ENCODE data around the gene CHEK1.
"Not testable (repeated sequence)": the region's sequence is repeated elsewhere in the genome, so short reads cannot be mapped to it uniquely, and the experiment has no call there.

The CHEK1 gene

GRCh38 chr11:125688632-125689031, 63.7 kb downstream of the CHEK1 start:
- Histone ChIP-seq H3K4me3 (no peak overlapping the region), H3K9me3 (0 out of 2 replicates have a peak, but pooled peaks cover 7% of the 10 kb centered on the region)

DNA sequence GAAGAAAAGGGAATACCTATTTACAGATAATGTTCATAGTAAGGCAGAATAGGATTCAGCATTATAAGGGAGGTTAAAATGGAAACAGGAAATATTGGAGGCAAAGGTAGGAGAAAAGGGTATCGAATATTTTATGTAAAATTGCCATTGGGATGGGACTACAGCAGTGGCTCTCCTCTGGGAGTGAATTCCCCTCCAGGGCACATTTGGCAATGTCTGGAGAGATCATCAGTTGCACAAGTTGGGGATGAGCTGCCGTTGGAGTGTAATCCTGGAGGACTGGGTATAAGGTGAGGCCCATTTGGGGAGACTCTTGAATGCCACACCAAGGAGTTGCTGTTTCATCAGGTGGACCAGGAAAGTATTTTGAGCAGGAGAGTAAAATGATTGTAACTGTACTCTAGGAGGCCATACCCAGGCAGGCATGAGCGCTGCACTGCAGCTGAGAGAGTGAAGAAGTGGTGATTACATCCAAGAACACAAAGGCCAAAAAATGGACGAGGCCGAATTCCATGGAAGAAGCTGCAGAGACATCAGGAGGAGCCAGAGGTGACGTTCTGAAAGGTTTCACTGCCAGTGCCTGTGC, 64.4 kb downstream of the CHEK1 start:
- TF ChIP-seq Cebpa-rat (IDR thresholded peaks at IDR 0.05) = no peak
- H3K4me3 ChIP-seq = no peak overlapping the region
- H3K4me2 ChIP-seq = no peak overlapping the region
- no peaks in the 10 kb centered on the region for H3K4me1 ChIP-seq
- H3K27me3 ChIP-seq = no peaks in the 10 kb centered on the region
- peaks cover 1% of the 10 kb centered on the region for H3K36me3 ChIP-seq
- 0 out of 2 replicates have a peak, but pooled peaks cover 7% of the 10 kb centered on the region for H3K9me3 ChIP-seq
- no peaks in the 10 kb centered on the region for H4K20me1 ChIP-seq
- H3K9ac ChIP-seq = no peak overlapping the region
- H3K27ac ChIP-seq = no peak overlapping the region

More at GRCh38 chr11:125688632-125689031, 63.7 kb downstream of the CHEK1 start:
- H3K4me2 ChIP-seq = no peak overlapping the region
- no peaks in the 10 kb centered on the region for H3K27me3 ChIP-seq
- H3K4me1 ChIP-seq = no peaks in the 10 kb centered on the region
- no peak overlapping the region for H3K27ac ChIP-seq
- no peak for TF ChIP-seq Cebpa-rat (IDR thresholded peaks at IDR 0.05)
- H3K36me3 ChIP-seq = peaks cover 8% of the 10 kb centered on the region
- no peaks in the 10 kb centered on the region for H4K20me1 ChIP-seq
- H3K9ac ChIP-seq = no peak overlapping the region

- H3K27me3 ChIP-seq = no peaks in the 10 kb centered on the region
- TF ChIP-seq Cebpa-rat (IDR thresholded peaks at IDR 0.05) = no peak
- H3K4me1 ChIP-seq = no peaks in the 10 kb centered on the region
- no peaks in the 10 kb centered on the region for H4K20me1 ChIP-seq
- no peak overlapping the region for H3K4me3 ChIP-seq
- no peak overlapping the region for H3K4me2 ChIP-seq
- no peak overlapping the region for H3K9ac ChIP-seq
- no peak overlapping the region for H3K27ac ChIP-seq
- H3K36me3 ChIP-seq = no peaks in the 10 kb centered on the region
- H3K9me3 ChIP-seq = 0 out of 2 replicates have a peak, but pooled peaks cover 7% of the 10 kb centered on the region
These were observed 65.0 kb downstream of the CHEK1 start for GRCh38 chr11:125690006-125690405.

- Histone ChIP-seq H3K4me3 (no peak overlapping the region), H3K4me2 (no peak overlapping the region), H3K9ac (no peak overlapping the region), H3K4me1 (no peaks in the 10 kb centered on the region), H4K20me1 (no peaks in the 10 kb centered on the region), H3K27me3 (no peaks in the 10 kb centered on the region), H3K27ac (no peak overlapping the region), H3K36me3 (no peaks in the 10 kb centered on the region), H3K9me3 (no peaks in the 10 kb centered on the region)
- TF ChIP-seq Cebpa-rat (IDR thresholded peaks at IDR 0.05) = no peak
These were observed 67.9 kb downstream of the CHEK1 start for GRCh38 chr11:125692887-125693286.

DNA sequence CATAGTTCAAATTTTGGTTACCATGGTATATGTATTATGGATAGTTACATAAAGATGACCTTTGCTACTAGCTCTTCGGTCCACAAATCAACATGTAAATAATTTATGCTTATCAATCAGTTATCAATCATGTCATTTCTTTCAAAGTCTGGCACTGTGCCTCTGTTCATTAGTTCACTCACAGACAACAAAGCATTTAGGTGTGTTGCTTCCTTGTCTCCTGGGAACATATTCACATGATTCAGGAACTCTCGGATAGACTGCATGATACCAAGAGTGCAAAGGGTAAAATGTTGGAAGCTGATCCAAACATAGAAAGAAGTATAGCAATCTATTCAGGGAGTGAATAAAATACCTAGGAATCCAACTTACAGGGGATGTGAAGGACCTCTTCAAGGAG, 70.0 kb downstream of the CHEK1 start:
- Histone ChIP-seq H3K27ac (no peak overlapping the region), H3K27me3 (no peaks in the 10 kb centered on the region)
- TF ChIP-seq Cebpa-rat (IDR thresholded peaks at IDR 0.05) = no peak

DNA sequence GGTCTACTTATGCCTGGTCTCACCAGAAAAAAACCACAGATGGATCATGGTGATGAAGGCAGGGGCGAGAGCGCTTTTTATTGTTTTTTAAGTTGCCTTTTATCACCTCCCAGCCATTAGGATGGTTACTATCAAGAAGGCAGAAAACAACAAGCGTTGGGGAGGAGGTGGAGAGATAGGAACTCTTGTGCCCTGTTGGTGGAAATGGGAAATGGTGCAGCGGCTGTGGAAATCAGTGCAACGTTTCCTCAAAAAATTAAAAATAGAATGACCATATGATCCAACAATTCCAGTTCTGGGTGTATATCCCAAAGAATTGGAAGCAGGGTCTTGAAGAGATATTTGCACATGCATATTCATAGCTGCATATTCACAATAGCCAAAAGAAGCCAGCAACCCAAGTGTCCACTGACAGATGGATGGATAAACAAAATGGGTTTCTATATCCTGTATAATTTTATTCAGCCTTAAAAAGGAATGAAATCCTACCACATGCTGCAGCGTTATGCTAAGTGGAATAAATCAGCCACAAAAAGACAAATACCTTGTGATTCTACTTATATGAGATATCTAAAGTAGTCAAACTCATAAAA, 76.2 kb downstream of the CHEK1 start:
- Histone ChIP-seq H3K4me3 (no peak overlapping the region), H3K27ac (peak overlapping the region; percentile 87; the same call in 1 of the 2 replicates), H3K4me1 (peaks cover 29% of the 10 kb centered on the region), H3K36me3 (no peaks in the 10 kb centered on the region), H4K20me1 (no peaks in the 10 kb centered on the region), H3K9ac (no peak overlapping the region), H3K4me2 (peak overlapping the region; percentile 84), H3K9me3 (peaks cover 23% of the 10 kb centered on the region), H3K27me3 (no peaks in the 10 kb centered on the region)
- no peak for TF ChIP-seq Cebpa-rat (IDR thresholded peaks at IDR 0.05)

More for the DNA sequence above, 70.0 kb downstream of the CHEK1 start:
- Histone ChIP-seq H3K4me1 (no peaks in the 10 kb centered on the region), H3K9ac (no peak overlapping the region), H3K4me2 (no peak overlapping the region), H3K9me3 (no peaks in the 10 kb centered on the region), H3K4me3 (no peak overlapping the region), H4K20me1 (no peaks in the 10 kb centered on the region), H3K36me3 (no peaks in the 10 kb centered on the region)

DNA sequence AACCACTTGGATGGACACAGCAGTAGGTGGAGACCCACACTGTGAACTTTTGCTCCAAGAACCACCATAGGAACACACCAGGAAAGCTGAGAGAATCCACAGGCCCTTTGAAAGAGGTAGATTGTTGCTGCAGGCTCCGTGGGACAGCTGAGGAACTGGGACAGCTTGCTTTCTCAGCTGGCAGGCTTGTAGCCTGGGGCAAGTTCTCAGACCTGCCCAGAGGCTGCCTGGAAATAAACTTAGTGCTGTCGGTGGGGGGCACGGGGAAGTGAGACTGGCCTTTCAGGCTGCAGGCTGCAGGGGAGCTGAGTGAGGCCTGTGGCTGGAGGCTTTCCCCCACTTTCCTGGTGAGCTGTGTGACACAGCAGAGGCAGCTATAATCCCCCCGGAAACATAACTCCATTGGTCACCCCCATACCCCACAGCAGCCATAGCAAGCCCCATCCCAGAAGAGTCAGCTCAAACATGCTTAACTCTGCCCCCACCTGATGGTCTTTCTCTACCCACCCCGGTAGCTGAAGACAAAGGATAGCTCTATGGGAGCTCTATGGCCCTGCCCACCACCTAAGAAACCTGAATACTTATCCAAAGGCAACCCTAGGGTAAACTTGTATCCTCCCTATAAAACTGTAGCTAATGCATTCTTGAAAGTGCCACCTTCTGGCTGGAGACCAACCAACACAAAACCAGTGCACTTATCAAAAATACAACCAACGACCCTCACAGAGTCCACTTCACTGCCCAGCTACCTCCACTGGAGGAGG, 77.1 kb downstream of the CHEK1 start:
- TF ChIP-seq Cebpa-rat (IDR thresholded peaks at IDR 0.05) = no peak
- Histone ChIP-seq H3K9ac (peak overlapping the region; percentile 56; the same call in 1 of the 2 replicates), H4K20me1 (no peaks in the 10 kb centered on the region), H3K4me1 (peaks cover 29% of the 10 kb centered on the region), H3K4me3 (0 out of 2 replicates have a peak overlapping the region, but pooled peaks have one; percentile 0), H3K9me3 (peaks cover 23% of the 10 kb centered on the region), H3K27me3 (no peaks in the 10 kb centered on the region), H3K4me2 (peak overlapping the region; percentile 84), H3K36me3 (no peaks in the 10 kb centered on the region), H3K27ac (peak overlapping the region; percentile 87)

DNA sequence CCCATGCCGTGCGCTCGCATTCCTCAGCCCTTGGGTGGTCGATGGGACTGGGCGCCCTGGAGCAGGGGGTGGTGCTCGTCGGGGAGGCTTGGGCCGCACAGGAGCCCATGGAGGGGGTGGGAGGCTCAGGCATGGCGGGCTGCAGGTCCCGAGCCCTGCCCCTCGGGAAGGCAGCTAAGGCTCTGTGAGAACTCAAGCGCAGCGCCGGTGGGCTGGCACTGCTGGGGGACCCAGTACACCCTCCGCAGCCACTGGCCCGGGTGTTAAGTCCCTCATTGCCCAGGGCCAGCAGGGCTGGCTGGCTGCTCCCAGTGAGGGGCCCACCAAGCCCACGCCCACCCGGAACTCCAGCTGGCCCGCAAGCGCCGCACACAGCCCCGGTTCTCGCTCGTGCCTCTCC, 79.7 kb downstream of the CHEK1 start:
- H3K27ac ChIP-seq, H3K36me3 ChIP-seq, H4K20me1 ChIP-seq, H3K27me3 ChIP-seq, H3K9ac ChIP-seq, H3K4me3 ChIP-seq, H3K4me2 ChIP-seq: not testable (repeated sequence)
- Histone ChIP-seq H3K9me3 (peaks cover 29% of the 10 kb centered on the region), H3K4me1 (peaks cover 29% of the 10 kb centered on the region)

GRCh38 chr11:125720781-125721180, 95.8 kb downstream of the CHEK1 start:
- Histone ChIP-seq H3K27me3 (no peaks in the 10 kb centered on the region), H3K36me3 (no peaks in the 10 kb centered on the region), H4K20me1 (no peaks in the 10 kb centered on the region), H3K9ac (no peak overlapping the region), H3K27ac (no peak overlapping the region), H3K4me3 (no peak overlapping the region), H3K9me3 (peaks cover 10% of the 10 kb centered on the region), H3K4me2 (no peak overlapping the region), H3K4me1 (peaks cover 14% of the 10 kb centered on the region)
- TF ChIP-seq Cebpa-rat (IDR thresholded peaks at IDR 0.05) = no peak

DNA sequence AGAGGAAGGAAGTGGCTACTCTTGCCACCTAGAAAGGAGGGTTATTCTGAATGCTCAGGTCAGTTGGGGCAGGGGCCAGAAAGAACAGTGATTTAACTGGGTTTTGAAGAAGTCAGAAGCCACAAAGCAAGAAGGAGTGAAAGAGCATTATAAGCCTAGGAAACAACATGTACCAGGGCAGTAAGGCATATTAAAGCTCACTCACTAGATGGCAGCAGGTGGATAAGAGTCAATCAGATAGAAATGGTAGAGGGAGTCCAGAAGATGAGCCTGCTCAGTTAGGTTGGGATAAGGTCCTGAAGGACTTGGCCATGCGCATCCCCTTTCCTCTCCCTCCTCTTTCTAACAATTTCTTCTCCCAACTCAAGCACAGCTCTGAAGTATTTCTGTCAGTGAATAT, 99.2 kb downstream of the CHEK1 start:
- H3K9me3 ChIP-seq = no peaks in the 10 kb centered on the region
- no peak overlapping the region for H3K4me2 ChIP-seq
- peaks cover 5% of the 10 kb centered on the region for H3K4me1 ChIP-seq
- no peak overlapping the region for H3K9ac ChIP-seq
- H3K36me3 ChIP-seq = no peaks in the 10 kb centered on the region
- no peak overlapping the region for H3K4me3 ChIP-seq
- H4K20me1 ChIP-seq = no peaks in the 10 kb centered on the region
- H3K27ac ChIP-seq = no peak overlapping the region
- H3K27me3 ChIP-seq = no peaks in the 10 kb centered on the region
- no peak for TF ChIP-seq Cebpa-rat (IDR thresholded peaks at IDR 0.05)
